Measurements from ENCODE around the gene JCAD. TPM values are rescaled to one million over a fixed set of nuclear protein-coding genes. Genes with fewer than 3 reads are reported as not detected.

JCAD gene
- total and polyA plus RNA-seq, 2 of the 8 experiments (the other 6 are each of a cell fraction or from before 2014, with no cell fraction given), result 0.56 to 5.2 TPM

- DNase-seq (ENCODE audit: low read depth in 1 of 2, low spot score in 2 of 2) (no peak), FAIRE-seq (no peak)
- Histone ChIP-seq H3K27ac (ENCODE audit: low read depth, low read length) (no peak overlapping the region), H3K18ac (ENCODE audit: extremely low read depth, low read length) (no peak overlapping the region), H2BK120ac (replicated peaks; ENCODE audit: low read depth, low read length) (no peak overlapping the region), H3K4me2 (ENCODE audit: insufficient read depth in 1 of 2, low read depth in 2 of 2, low read length in 2 of 2) (no peak overlapping the region), H2BK20ac (ENCODE audit: low read length) (no peak overlapping the region), H2BK15ac (ENCODE audit: low read length) (no peak overlapping the region), H3K4me3 (ENCODE audit: extremely low read depth in 1 of 4, insufficient read depth in 2 of 4, low read depth in 3 of 4, low read length in 4 of 4) (no peak overlapping the region), H2BK12ac (ENCODE audit: low read depth, low read length) (no peak overlapping the region), H3K9ac (replicated peaks in 1 of 4; ENCODE audit: extremely low read depth in 1 of 4, low read depth in 3 of 4, low read length in 3 of 4) (no peak overlapping the region), H3K36me3 (ENCODE audit: control insufficient read depth in 2 of 4, insufficient read depth in 4 of 4, low read length in 3 of 4) (no peaks in the 10 kb centered on the region), H4K5ac (ENCODE audit: insufficient read length, low read depth, low read length) (no peak overlapping the region), H4K20me1 (replicated peaks in 1 of 2; ENCODE audit: control insufficient read depth in 1 of 2, insufficient read depth in 2 of 2, low read length in 2 of 2) (peaks cover 0 to 1% of the 10 kb centered on the region in 2 experiments), H3K14ac (ENCODE audit: insufficient read length) (no peak overlapping the region), H2BK5ac (ENCODE audit: low read depth, low read length) (no peak overlapping the region), H3K9me3 (ENCODE audit: insufficient read depth in 2 of 2, low read depth in 1 of 2, low read length in 1 of 2) (no peaks in the 10 kb centered on the region), H3K79me2 (ENCODE audit: control insufficient read depth in 1 of 2, insufficient read depth in 2 of 2, low read length in 2 of 2) (no peaks in the 10 kb centered on the region), H3K4me1 (replicated peaks in 1 of 4; ENCODE audit: control insufficient read depth in 3 of 4, insufficient read depth in 4 of 4, low read length in 3 of 4) (no peaks in the 10 kb centered on the region), H3K23me2 (ENCODE audit: low read depth, low read length) (no peaks in the 10 kb centered on the region), H3K27me3 (replicated peaks in 1 of 4; ENCODE audit: control insufficient read depth in 3 of 4, extremely low read depth in 1 of 4, insufficient read depth in 3 of 4, low read length in 3 of 4) (no peaks in the 10 kb centered on the region), H3K4ac (replicated peaks; ENCODE audit: insufficient read length, low read depth, low read length) (no peak overlapping the region), H4K8ac (ENCODE audit: extremely low read depth, insufficient read depth, low read length) (no peak overlapping the region), H4K91ac (replicated peaks; ENCODE audit: insufficient read length, low read length) (no peak overlapping the region), H3K23ac (ENCODE audit: insufficient read length) (no peak overlapping the region), H3K56ac (replicated peaks; ENCODE audit: insufficient read length, low read depth, low read length) (no peak overlapping the region), H2AK5ac (ENCODE audit: low read depth, low read length) (no peak overlapping the region), H2AFZ (ENCODE audit: low read length) (no peak overlapping the region), H3K79me1 (ENCODE audit: low read depth, low read length) (no peaks in the 10 kb centered on the region)
- WGBS, 2 experiments (ENCODE audit: extremely low coverage in 1 of 2, insufficient coverage in 1 of 2, insufficient read length in 1 of 2, insufficient replicate concordance in 2 of 2, low coverage in 1 of 2, low lambda C conversion rate in 2 of 2, missing lambda C conversion rate in 1 of 2), result 95% methylated on average over 4 of the region's 4 CpGs; no CpG with 5 or more reads in 1 of the 2 experiments
- ChIA-PET CTCF (ENCODE audit: partially characterized antibody) (no interaction called here), POLR2A (ENCODE audit: partially characterized antibody) (no interaction called here)
- TF ChIP-seq RFX5 (IDR thresholded peaks at IDR 0.05; ENCODE audit: borderline replicate concordance, low read depth, low read length), result no peak
- no peak for TF ChIP-seq CREB1 (IDR thresholded peaks at IDR 0.05)
- TF ChIP-seq JUN (IDR thresholded peaks at IDR 0.05; ENCODE audit: low read depth, low read length), result no peak
- TF ChIP-seq SIRT6 (IDR thresholded peaks at IDR 0.05; ENCODE audit: low read length), result no peak
- no peak for TF ChIP-seq NANOG (IDR thresholded peaks at IDR 0.05; ENCODE audit: insufficient read depth, low read depth, low read length, poor library complexity, severe bottlenecking)
- TF ChIP-seq RAD21 (IDR thresholded peaks at IDR 0.05 in 1 of 2, conservative IDR thresholded peaks at IDR 0.05 in 1 of 2; ENCODE audit: low read depth in 2 of 2, low read length in 2 of 2), result no peak
- TF ChIP-seq CHD1 (IDR thresholded peaks at IDR 0.05; ENCODE audit: low read depth, low read length), result no peak
- TF ChIP-seq TAF1 (IDR thresholded peaks at IDR 0.05; ENCODE audit: low read depth, low read length), result no peak
- no peak for TF ChIP-seq SP4 (IDR thresholded peaks at IDR 0.05; ENCODE audit: low read length)
- TF ChIP-seq KDM1A (IDR thresholded peaks at IDR 0.05; ENCODE audit: borderline replicate concordance, low read length), result no peak
- no peak for TF ChIP-seq SAP30 (IDR thresholded peaks at IDR 0.05; ENCODE audit: insufficient read depth, insufficient replicate concordance, low read length)
- no peak for TF ChIP-seq CBX8 (IDR thresholded peaks at IDR 0.05; ENCODE audit: borderline replicate concordance, low read depth, low read length)
- no peak for TF ChIP-seq KDM4A (IDR thresholded peaks at IDR 0.05; ENCODE audit: low read depth, low read length, severe bottlenecking)
- TF ChIP-seq PHF8 (conservative IDR thresholded peaks at IDR 0.05; ENCODE audit: low read depth, low read length), result no peak
- TF ChIP-seq JUND (IDR thresholded peaks at IDR 0.05; ENCODE audit: low read length), result no peak
- TF ChIP-seq BRCA1 (IDR thresholded peaks at IDR 0.05; ENCODE audit: low read depth, low read length), result no peak
Measured at GRCh38 chr10:29992914-29993313, 66.5 kb downstream of the JCAD start.
